WTC11 (cell line): ENCODE measurements around the gene S1PR3. TPM values are rescaled to one million over a fixed set of nuclear protein-coding genes. Genes with fewer than 3 reads are reported as not detected.

Experiments used
- ATAC-seq: fragments of 200-7000 bp; cut with Tn5 transposase; 2 replicates; pipeline ENCODE4 v1.10.0; 2021; ENCODE audit warnings: mild to moderate bottlenecking, moderate library complexity
- CTCF ChIA-PET: fragments of 300-600 bp; sonication (Branson Sonifier 250); formaldehyde crosslinking; loops from one replicate; lab custom pipeline; 2021; ENCODE audit warnings: antibody characterized with exemption; lab: Charles Lee
- POLR2A ChIA-PET: fragments of 350-600 bp; sonication (Branson Sonifier 250); formaldehyde crosslinking; loops from one replicate; lab custom pipeline; 2021; ENCODE audit warnings: antibody characterized with exemption; lab: Charles Lee
- DNase-seq: peaks from one replicate; pipeline ENCODE4 v3.0.0; 2021; ENCODE audit warnings: low spot score
- H3K27ac Mint-ChIP-seq: 2 replicates; pipeline ENCODE4 v1.8.0; 2021; ENCODE audit warnings: mixed read lengths
- H3K27me3 Mint-ChIP-seq: 2 replicates; pipeline ENCODE4 v1.8.0; 2021; ENCODE audit warnings: low read depth, mild to moderate bottlenecking, moderate library complexity, mixed read lengths
- H3K36me3 Mint-ChIP-seq: 2 replicates; pipeline ENCODE4 v1.8.0; 2021; ENCODE audit warnings: mixed read lengths
- H3K4me1 Mint-ChIP-seq: 2 replicates; pipeline ENCODE4 v1.8.0; 2022; ENCODE audit warnings: mixed read lengths
- H3K4me3 Mint-ChIP-seq: 2 replicates; pipeline ENCODE4 v1.8.0; 2021; ENCODE audit warnings: mild to moderate bottlenecking, moderate library complexity, mixed read lengths
- H3K9me3 Mint-ChIP-seq: 2 replicates; pipeline ENCODE4 v1.8.0; 2021; ENCODE audit warnings: mixed read lengths
- CBFB ChIP-seq: sonication (generic); formaldehyde crosslinking; IDR thresholded peaks from 2 replicates; pipeline ENCODE4 v1.8.1; 2022; ENCODE audit warnings: mild to moderate bottlenecking, low read depth, missing genetic modification reagents
- E2F4 ChIP-seq: sonication (generic); formaldehyde crosslinking; IDR thresholded peaks from 2 replicates; pipeline ENCODE4 v1.8.1; 2022; ENCODE audit warnings: low read depth, mild to moderate bottlenecking, moderate library complexity, missing genetic modification reagents, borderline replicate concordance
- GABPB1 ChIP-seq: sonication (generic); formaldehyde crosslinking; IDR thresholded peaks from 2 replicates; pipeline ENCODE4 v1.8.1; 2023; ENCODE audit warnings: mild to moderate bottlenecking, missing genetic modification reagents
- GRHL2 ChIP-seq: fragments of 250-450 bp; sonication (Bioruptor Pico); IDR thresholded peaks from 2 replicates; pipeline ENCODE4 v1.8.0; 2022; ENCODE audit warnings: mild to moderate bottlenecking, moderate library complexity; ENCODE audit not compliant: insufficient replicate concordance, severe bottlenecking
- HMGXB4 ChIP-seq: sonication (generic); formaldehyde crosslinking; IDR thresholded peaks from 2 replicates; pipeline ENCODE4 v1.8.1; 2023; ENCODE audit warnings: mild to moderate bottlenecking, moderate library complexity, missing genetic modification reagents
- KAT7 ChIP-seq: sonication (generic); formaldehyde crosslinking; IDR thresholded peaks from 2 replicates; pipeline ENCODE4 v1.8.1; 2023; ENCODE audit warnings: missing genetic modification reagents, mild to moderate bottlenecking, borderline replicate concordance
- NFE2L1 ChIP-seq: sonication (generic); formaldehyde crosslinking; IDR thresholded peaks from 2 replicates; pipeline ENCODE4 v1.8.1; 2023; ENCODE audit warnings: missing genetic modification reagents
- NFYB ChIP-seq: sonication (generic); formaldehyde crosslinking; conservative IDR thresholded peaks from 2 replicates; pipeline ENCODE4 v1.8.0; 2022; ENCODE audit warnings: low read depth, missing genetic modification reagents
- NR3C1 ChIP-seq: sonication (generic); formaldehyde crosslinking; conservative IDR thresholded peaks from 2 replicates; pipeline ENCODE4 v1.8.1; 2023; ENCODE audit warnings: low read depth, mild to moderate bottlenecking, missing genetic modification reagents
- RORB ChIP-seq: fragments of 250-450 bp; sonication (Bioruptor Pico); IDR thresholded peaks from 2 replicates; pipeline ENCODE4 v1.9.0; 2021; ENCODE audit warnings: mild to moderate bottlenecking
- SP1 ChIP-seq: sonication (generic); formaldehyde crosslinking; conservative IDR thresholded peaks from 2 replicates; pipeline ENCODE4 v1.8.1; 2022; ENCODE audit warnings: missing genetic modification reagents
- ZBTB21 ChIP-seq: sonication (generic); formaldehyde crosslinking; IDR thresholded peaks from 2 replicates; pipeline ENCODE4 v1.8.1; 2023; ENCODE audit warnings: mild to moderate bottlenecking, missing genetic modification reagents, borderline replicate concordance
- ZNF121 ChIP-seq: sonication (generic); formaldehyde crosslinking; IDR thresholded peaks from 2 replicates; pipeline ENCODE4 v1.8.0; 2023; ENCODE audit warnings: missing genetic modification reagents
- ZNF138 ChIP-seq: sonication (generic); formaldehyde crosslinking; conservative IDR thresholded peaks from 2 replicates; pipeline ENCODE4 v1.8.1; 2022; ENCODE audit warnings: mild to moderate bottlenecking, moderate library complexity, missing genetic modification reagents
- ZNF232 ChIP-seq: sonication (generic); formaldehyde crosslinking; IDR thresholded peaks from 2 replicates; pipeline ENCODE4 v1.8.0; 2022; ENCODE audit warnings: mild to moderate bottlenecking, missing genetic modification reagents
- ZNF263 ChIP-seq: sonication (generic); formaldehyde crosslinking; IDR thresholded peaks from 2 replicates; pipeline ENCODE4 v1.8.1; 2022; ENCODE audit warnings: low read depth, mild to moderate bottlenecking, moderate library complexity, missing genetic modification reagents
- ZNF317 ChIP-seq: sonication (generic); formaldehyde crosslinking; IDR thresholded peaks from 2 replicates; pipeline ENCODE4 v1.8.1; 2023; ENCODE audit warnings: low read depth, mild to moderate bottlenecking, moderate library complexity, missing genetic modification reagents, borderline replicate concordance
- ZNF416 ChIP-seq: fragments of 250-450 bp; sonication (Bioruptor Pico); IDR thresholded peaks from 2 replicates; pipeline ENCODE4 v1.9.0; 2021; ENCODE audit warnings: mild to moderate bottlenecking, inconsistent platforms
- ZNF423 ChIP-seq: fragments of 250-450 bp; sonication (Bioruptor Pico); IDR thresholded peaks from 2 replicates; pipeline ENCODE4 v2.1.2; 2022; ENCODE audit warnings: mild to moderate bottlenecking, moderate library complexity
- total RNA-seq: library from RNA; stranded (reverse); gene quantifications from 3 replicates; pipeline ENCODE4 v1.2.3, GENCODE V29; 2021
- TF ChIP-seq, protein P1 (sequence below): sonication (generic); formaldehyde crosslinking; IDR thresholded peaks from 2 replicates; pipeline ENCODE4 v1.8.0; 2022; ENCODE audit warnings: mild to moderate bottlenecking, missing genetic modification reagents
- TF ChIP-seq, protein P2 (sequence below): sonication (generic); formaldehyde crosslinking; IDR thresholded peaks from 2 replicates; pipeline ENCODE4 v1.8.1; 2022; ENCODE audit warnings: mild to moderate bottlenecking, moderate library complexity, missing genetic modification reagents
- TF ChIP-seq, protein P3 (sequence below): sonication (generic); formaldehyde crosslinking; IDR thresholded peaks from 2 replicates; pipeline ENCODE4 v1.8.0; 2022; ENCODE audit warnings: mild to moderate bottlenecking, missing genetic modification reagents
- TF ChIP-seq, protein P4 (sequence below): sonication (generic); formaldehyde crosslinking; IDR thresholded peaks from 2 replicates; pipeline ENCODE4 v1.8.1; 2023; ENCODE audit warnings: mild to moderate bottlenecking, missing genetic modification reagents, moderate library complexity
- TF ChIP-seq, protein P5 (sequence below): sonication (generic); formaldehyde crosslinking; IDR thresholded peaks from 2 replicates; pipeline ENCODE4 v1.8.1; 2022; ENCODE audit warnings: mild to moderate bottlenecking, missing genetic modification reagents, moderate library complexity, borderline replicate concordance

S1PR3 gene
- total RNA-seq, 1 experiment from 2014 or later = 7.1 TPM

GRCh38 chr9:88949961-88950340 is 41.3 kb upstream of the S1PR3 start:
- CTCF ChIA-PET = no interaction called here
- TF ChIP-seq ZNF416 (no peak), ZNF317 (CRISPR knock-in tag) (no peak), ZNF138 (CRISPR knock-in tag) (no peak), NFE2L1 (no peak), SP1 (CRISPR knock-in tag) (no peak), ZBTB21 (CRISPR knock-in tag) (no peak), HMGXB4 (CRISPR knock-in tag) (no peak), E2F4 (CRISPR knock-in tag) (no peak), GABPB1 (CRISPR knock-in tag) (no peak), GRHL2 (CRISPR knock-in tag) (no peak), NFYB (CRISPR knock-in tag) (no peak), NR3C1 (CRISPR knock-in tag) (no peak)
- TF ChIP-seq, protein P1, sequence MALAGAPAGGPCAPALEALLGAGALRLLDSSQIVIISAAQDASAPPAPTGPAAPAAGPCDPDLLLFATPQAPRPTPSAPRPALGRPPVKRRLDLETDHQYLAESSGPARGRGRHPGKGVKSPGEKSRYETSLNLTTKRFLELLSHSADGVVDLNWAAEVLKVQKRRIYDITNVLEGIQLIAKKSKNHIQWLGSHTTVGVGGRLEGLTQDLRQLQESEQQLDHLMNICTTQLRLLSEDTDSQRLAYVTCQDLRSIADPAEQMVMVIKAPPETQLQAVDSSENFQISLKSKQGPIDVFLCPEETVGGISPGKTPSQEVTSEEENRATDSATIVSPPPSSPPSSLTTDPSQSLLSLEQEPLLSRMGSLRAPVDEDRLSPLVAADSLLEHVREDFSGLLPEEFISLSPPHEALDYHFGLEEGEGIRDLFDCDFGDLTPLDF (CRISPR knock-in tag) = no peak
- TF ChIP-seq, protein P2, sequence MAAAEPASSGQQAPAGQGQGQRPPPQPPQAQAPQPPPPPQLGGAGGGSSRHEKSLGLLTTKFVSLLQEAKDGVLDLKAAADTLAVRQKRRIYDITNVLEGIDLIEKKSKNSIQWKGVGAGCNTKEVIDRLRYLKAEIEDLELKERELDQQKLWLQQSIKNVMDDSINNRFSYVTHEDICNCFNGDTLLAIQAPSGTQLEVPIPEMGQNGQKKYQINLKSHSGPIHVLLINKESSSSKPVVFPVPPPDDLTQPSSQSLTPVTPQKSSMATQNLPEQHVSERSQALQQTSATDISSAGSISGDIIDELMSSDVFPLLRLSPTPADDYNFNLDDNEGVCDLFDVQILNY (CRISPR knock-in tag) = no peak
- TF ChIP-seq, protein P3, sequence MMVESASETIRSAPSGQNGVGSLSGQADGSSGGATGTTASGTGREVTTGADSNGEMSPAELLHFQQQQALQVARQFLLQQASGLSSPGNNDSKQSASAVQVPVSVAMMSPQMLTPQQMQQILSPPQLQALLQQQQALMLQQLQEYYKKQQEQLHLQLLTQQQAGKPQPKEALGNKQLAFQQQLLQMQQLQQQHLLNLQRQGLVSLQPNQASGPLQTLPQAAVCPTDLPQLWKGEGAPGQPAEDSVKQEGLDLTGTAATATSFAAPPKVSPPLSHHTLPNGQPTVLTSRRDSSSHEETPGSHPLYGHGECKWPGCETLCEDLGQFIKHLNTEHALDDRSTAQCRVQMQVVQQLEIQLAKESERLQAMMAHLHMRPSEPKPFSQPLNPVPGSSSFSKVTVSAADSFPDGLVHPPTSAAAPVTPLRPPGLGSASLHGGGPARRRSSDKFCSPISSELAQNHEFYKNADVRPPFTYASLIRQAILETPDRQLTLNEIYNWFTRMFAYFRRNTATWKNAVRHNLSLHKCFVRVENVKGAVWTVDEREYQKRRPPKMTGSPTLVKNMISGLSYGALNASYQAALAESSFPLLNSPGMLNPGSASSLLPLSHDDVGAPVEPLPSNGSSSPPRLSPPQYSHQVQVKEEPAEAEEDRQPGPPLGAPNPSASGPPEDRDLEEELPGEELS = no peak
- TF ChIP-seq, protein P4, sequence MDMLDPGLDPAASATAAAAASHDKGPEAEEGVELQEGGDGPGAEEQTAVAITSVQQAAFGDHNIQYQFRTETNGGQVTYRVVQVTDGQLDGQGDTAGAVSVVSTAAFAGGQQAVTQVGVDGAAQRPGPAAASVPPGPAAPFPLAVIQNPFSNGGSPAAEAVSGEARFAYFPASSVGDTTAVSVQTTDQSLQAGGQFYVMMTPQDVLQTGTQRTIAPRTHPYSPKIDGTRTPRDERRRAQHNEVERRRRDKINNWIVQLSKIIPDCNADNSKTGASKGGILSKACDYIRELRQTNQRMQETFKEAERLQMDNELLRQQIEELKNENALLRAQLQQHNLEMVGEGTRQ (CRISPR knock-in tag) = no peak
- TF ChIP-seq, all 79 proteins: peak for 0
- peaks cover 13% of the 10 kb centered on the region for H3K4me1 Mint-ChIP-seq
- H3K36me3 Mint-ChIP-seq = no peaks in the 10 kb centered on the region
- ATAC-seq (no peak), DNase-seq (no peak)
- H3K4me3 Mint-ChIP-seq = no peak overlapping the region
- no peaks in the 10 kb centered on the region for H3K27me3 Mint-ChIP-seq
- no peak overlapping the region for H3K27ac Mint-ChIP-seq
- H3K9me3 Mint-ChIP-seq = peaks cover 11% of the 10 kb centered on the region
- POLR2A ChIA-PET = no interaction called here

DNA sequence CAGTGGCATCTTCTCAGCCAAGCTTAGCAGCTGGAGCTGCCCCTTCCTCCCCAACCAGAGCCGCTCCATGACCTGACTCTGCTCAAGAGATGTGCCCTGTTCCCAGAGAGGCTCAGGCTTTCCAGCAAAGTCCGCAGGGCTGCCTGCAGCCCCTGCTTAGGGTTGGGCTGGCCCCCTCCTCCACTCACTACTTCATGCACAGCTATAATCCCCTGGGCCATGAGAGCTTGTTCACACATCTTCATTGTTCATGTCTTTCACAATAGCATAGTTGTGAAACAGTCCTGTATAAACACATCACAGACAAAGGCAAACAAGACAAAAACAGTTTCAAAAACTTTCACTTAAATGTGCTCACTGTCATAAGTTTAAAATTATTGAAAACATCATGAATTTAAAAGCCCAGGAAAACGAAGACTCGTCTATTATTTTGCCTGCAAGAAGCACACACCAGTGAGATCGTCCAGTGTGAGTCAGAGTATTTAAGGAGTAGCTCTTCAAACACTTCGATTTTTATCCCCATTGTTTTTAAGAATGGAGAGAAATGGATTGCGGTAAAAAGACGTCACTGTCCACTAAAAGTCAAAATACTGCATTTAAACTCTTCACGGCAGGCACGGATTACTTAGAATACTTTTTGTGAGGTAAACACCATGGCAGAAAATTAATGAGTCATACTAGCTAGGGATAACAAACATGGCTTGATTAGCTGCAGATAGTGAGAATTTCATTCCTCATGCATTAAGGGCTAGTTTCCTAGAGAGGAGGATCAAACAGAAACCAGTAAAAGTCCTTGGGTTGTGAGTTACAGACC is 40.7 kb upstream of the S1PR3 start:
- H3K36me3 Mint-ChIP-seq = no peaks in the 10 kb centered on the region
- H3K9me3 Mint-ChIP-seq = peaks cover 11% of the 10 kb centered on the region
- no peaks in the 10 kb centered on the region for H3K27me3 Mint-ChIP-seq
- ATAC-seq (no peak), DNase-seq (no peak)
- ChIA-PET CTCF (interaction anchor here (0.8 kb wide), 1 partner anchor 272 kb away, joined by 4 read pairs; no protein-coding TSS in a partner anchor), POLR2A (no interaction called here)
- no peak overlapping the region for H3K27ac Mint-ChIP-seq
- H3K4me3 Mint-ChIP-seq = no peak overlapping the region
- H3K4me1 Mint-ChIP-seq = peaks cover 13% of the 10 kb centered on the region
- TF ChIP-seq ZNF423 (no peak), ZNF263 (CRISPR knock-in tag) (no peak), ZBTB21 (CRISPR knock-in tag) (no peak), ZNF232 (CRISPR knock-in tag) (no peak), KAT7 (CRISPR knock-in tag) (no peak), CBFB (no peak), RORB (no peak), ZNF121 (CRISPR knock-in tag) (no peak)
- TF ChIP-seq, protein P3 = no peak
- TF ChIP-seq, protein P5, sequence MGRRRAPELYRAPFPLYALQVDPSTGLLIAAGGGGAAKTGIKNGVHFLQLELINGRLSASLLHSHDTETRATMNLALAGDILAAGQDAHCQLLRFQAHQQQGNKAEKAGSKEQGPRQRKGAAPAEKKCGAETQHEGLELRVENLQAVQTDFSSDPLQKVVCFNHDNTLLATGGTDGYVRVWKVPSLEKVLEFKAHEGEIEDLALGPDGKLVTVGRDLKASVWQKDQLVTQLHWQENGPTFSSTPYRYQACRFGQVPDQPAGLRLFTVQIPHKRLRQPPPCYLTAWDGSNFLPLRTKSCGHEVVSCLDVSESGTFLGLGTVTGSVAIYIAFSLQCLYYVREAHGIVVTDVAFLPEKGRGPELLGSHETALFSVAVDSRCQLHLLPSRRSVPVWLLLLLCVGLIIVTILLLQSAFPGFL (CRISPR knock-in tag) = no peak
